Measurements from ENCODE around the gene TCIRG1. TPM values are rescaled to one million over a fixed set of nuclear protein-coding genes. Genes with fewer than 3 reads are reported as not detected.

Gene TCIRG1
- total RNA-seq, 1 donor from 2014 or later: 10.7 TPM

GRCh38 chr11:68066742-68067141, 27.9 kb downstream of the TCIRG1 start:
- H3K9me3 ChIP-seq (ENCODE audit: low read depth): no peaks in the 10 kb centered on the region
- no peak for TF ChIP-seq EZH2 (IDR thresholded peaks at IDR 0.05)
- no peak for TF ChIP-seq CTCF (IDR thresholded peaks at IDR 0.05)
- TF ChIP-seq EZH2phosphoT487 (IDR thresholded peaks at IDR 0.05): no peak
- H3K4me1 ChIP-seq: no peaks in the 10 kb centered on the region
- H3K79me2 ChIP-seq (ENCODE audit: low read depth): no peaks in the 10 kb centered on the region
- no peak for DNase-seq (ENCODE audit: low spot score)
- no peak overlapping the region for H3K4me3 Mint-ChIP-seq
- H3K4me2 ChIP-seq: no peak overlapping the region
- H3K9ac ChIP-seq: no peak overlapping the region
- H3K27ac Mint-ChIP-seq: no peak overlapping the region
- H3F3A ChIP-seq (ENCODE audit: low read depth): no peaks in the 10 kb centered on the region
- no peaks in the 10 kb centered on the region for H4K20me1 ChIP-seq (ENCODE audit: low read depth)
- no peaks in the 10 kb centered on the region for H3K4me1 Mint-ChIP-seq
- H3K27me3 ChIP-seq: no peaks in the 10 kb centered on the region
- H3K9me3 Mint-ChIP-seq: no peaks in the 10 kb centered on the region
- peaks cover 58% of the 10 kb centered on the region for H3K36me3 Mint-ChIP-seq
- H3K27ac ChIP-seq: peak overlapping the region; percentile 46
- H2AFZ ChIP-seq (replicated peaks): no peak overlapping the region
- peaks cover 4% of the 10 kb centered on the region for H3K27me3 Mint-ChIP-seq (ENCODE audit: insufficient read depth, low read depth)
- H3K4me3 ChIP-seq: no peak overlapping the region
- H3K36me3 ChIP-seq: peaks cover 3% of the 10 kb centered on the region

GRCh38 chr11:68067991-68068390, 29.2 kb downstream of the TCIRG1 start:
- H3K9me3 ChIP-seq (ENCODE audit: low read depth): no peaks in the 10 kb centered on the region
- H4K20me1 ChIP-seq (ENCODE audit: low read depth): no peaks in the 10 kb centered on the region
- DNase-seq (ENCODE audit: low spot score): no peak
- H3K4me2 ChIP-seq: no peak overlapping the region
- H3K79me2 ChIP-seq (ENCODE audit: low read depth): no peaks in the 10 kb centered on the region
- no peaks in the 10 kb centered on the region for H3K27me3 ChIP-seq
- no peak overlapping the region for H3K4me3 ChIP-seq
- peaks cover 4% of the 10 kb centered on the region for H3K27me3 Mint-ChIP-seq (ENCODE audit: insufficient read depth, low read depth)
- no peak overlapping the region for H3K9ac ChIP-seq
- H3K4me1 ChIP-seq: no peaks in the 10 kb centered on the region
- TF ChIP-seq CTCF (IDR thresholded peaks at IDR 0.05): no peak
- no peak for TF ChIP-seq EZH2 (IDR thresholded peaks at IDR 0.05)
- TF ChIP-seq EZH2phosphoT487 (IDR thresholded peaks at IDR 0.05): no peak
- H3K27ac ChIP-seq: no peak overlapping the region
- H3K27ac Mint-ChIP-seq: no peak overlapping the region
- H3F3A ChIP-seq (ENCODE audit: low read depth): no peaks in the 10 kb centered on the region
- H3K4me3 Mint-ChIP-seq: no peak overlapping the region
- peaks cover 3% of the 10 kb centered on the region for H3K36me3 ChIP-seq
- H3K9me3 Mint-ChIP-seq: no peaks in the 10 kb centered on the region
- peaks cover 47% of the 10 kb centered on the region for H3K36me3 Mint-ChIP-seq
- H2AFZ ChIP-seq (replicated peaks): no peak overlapping the region
- H3K4me1 Mint-ChIP-seq: no peaks in the 10 kb centered on the region

GRCh38 chr11:68071281-68072048, 32.6 kb downstream of the TCIRG1 start:
- Histone ChIP-seq H3F3A (ENCODE audit: low read depth) (no peaks in the 10 kb centered on the region), H3K27ac (no peak overlapping the region), H3K4me3 (no peak overlapping the region), H3K27me3 (no peaks in the 10 kb centered on the region), H3K4me2 (no peak overlapping the region), H3K9me3 (ENCODE audit: low read depth) (no peaks in the 10 kb centered on the region), H3K9ac (no peak overlapping the region), H3K79me2 (ENCODE audit: low read depth) (no peaks in the 10 kb centered on the region), H3K36me3 (peaks cover 3% of the 10 kb centered on the region), H3K4me1 (no peaks in the 10 kb centered on the region), H4K20me1 (ENCODE audit: low read depth) (no peaks in the 10 kb centered on the region), H2AFZ (replicated peaks) (no peak overlapping the region)
- no peak overlapping the region for H3K4me3 Mint-ChIP-seq
- H3K27me3 Mint-ChIP-seq (ENCODE audit: insufficient read depth, low read depth): peaks cover 7% of the 10 kb centered on the region
- H3K9me3 Mint-ChIP-seq: no peaks in the 10 kb centered on the region
- peaks cover 2% of the 10 kb centered on the region for H3K4me1 Mint-ChIP-seq
- no peak overlapping the region for H3K27ac Mint-ChIP-seq
- no peak for DNase-seq (ENCODE audit: low spot score)
- TF ChIP-seq EZH2phosphoT487 (IDR thresholded peaks at IDR 0.05) (no peak), EZH2 (IDR thresholded peaks at IDR 0.05) (no peak), CTCF (IDR thresholded peaks at IDR 0.05) (no peak)
- peaks cover 40% of the 10 kb centered on the region for H3K36me3 Mint-ChIP-seq

Data from neural progenitor cell (in vitro differentiated cells).